Stimulated activated CD8-positive, alpha-beta memory T cell treated with anti-CD3 and anti-CD28 coated beads, Interleukin-12 subunit alpha, Interleukin-12 subunit beta, amount 100 ng/mL, for 1 hour (primary cell): ENCODE measurements around the gene MS4A2.
"Not testable (repeated sequence)": the region's sequence is repeated elsewhere in the genome, so short reads cannot be mapped to it uniquely, and the experiment has no call there.

Source experiments
- DNase-seq: peaks from one replicate; pipeline ENCODE4 v3.0.0-alpha.2; 2020; ENCODE audit warnings: low read depth

MS4A2 gene

GRCh38 chr11:60101368-60101767 lies 12.9 kb downstream of the MS4A2 start:
- not testable (repeated sequence) for DNase-seq

GRCh38 chr11:60104471-60105115 lies 16.1 kb downstream of the MS4A2 start:
- DNase-seq, result not testable (repeated sequence)

- DNase-seq, result not testable (repeated sequence)
Measured at GRCh38 chr11:60108631-60109030, 20.2 kb downstream of the MS4A2 start.

GRCh38 chr11:60111793-60112192 lies 23.3 kb downstream of the MS4A2 start:
- no peak for DNase-seq

- DNase-seq, result no peak
Measured at GRCh38 chr11:60116996-60117790, 28.7 kb downstream of the MS4A2 start.

GRCh38 chr11:60118338-60118737 lies 29.9 kb downstream of the MS4A2 start:
- DNase-seq, result no peak

- no peak for DNase-seq
Measured at GRCh38 chr11:60119710-60120109, 31.2 kb downstream of the MS4A2 start.

- DNase-seq, result no peak
Measured at GRCh38 chr11:60121264-60121663, 32.8 kb downstream of the MS4A2 start.

- DNase-seq, result no peak
Measured at GRCh38 chr11:60122414-60123036, 34.1 kb downstream of the MS4A2 start.

GRCh38 chr11:60124802-60125432 lies 36.5 kb downstream of the MS4A2 start:
- DNase-seq, result no peak

- DNase-seq, result no peak
Measured at GRCh38 chr11:60125956-60126585, 37.6 kb downstream of the MS4A2 start.

GRCh38 chr11:60127311-60127811 lies 38.9 kb downstream of the MS4A2 start:
- DNase-seq, result no peak

GRCh38 chr11:60128376-60128775 lies 39.9 kb downstream of the MS4A2 start:
- no peak for DNase-seq

- DNase-seq, result not testable (repeated sequence)
Measured at GRCh38 chr11:60128866-60129265, 40.4 kb downstream of the MS4A2 start.

GRCh38 chr11:60129853-60130252 lies 41.4 kb downstream of the MS4A2 start:
- DNase-seq, result no peak

GRCh38 chr11:60130496-60130895 lies 42.0 kb downstream of the MS4A2 start:
- DNase-seq, result no peak

- DNase-seq, result no peak
Measured at GRCh38 chr11:60131912-60132311, 43.4 kb downstream of the MS4A2 start.

- no peak for DNase-seq
Measured at GRCh38 chr11:60133917-60134316, 45.5 kb downstream of the MS4A2 start.

- no peak for DNase-seq
Measured at GRCh38 chr11:60143768-60144167, 55.3 kb downstream of the MS4A2 start.

GRCh38 chr11:60145677-60146076 lies 57.2 kb downstream of the MS4A2 start:
- DNase-seq, result no peak
